Measurements from ENCODE around the gene MED29.

DNA sequence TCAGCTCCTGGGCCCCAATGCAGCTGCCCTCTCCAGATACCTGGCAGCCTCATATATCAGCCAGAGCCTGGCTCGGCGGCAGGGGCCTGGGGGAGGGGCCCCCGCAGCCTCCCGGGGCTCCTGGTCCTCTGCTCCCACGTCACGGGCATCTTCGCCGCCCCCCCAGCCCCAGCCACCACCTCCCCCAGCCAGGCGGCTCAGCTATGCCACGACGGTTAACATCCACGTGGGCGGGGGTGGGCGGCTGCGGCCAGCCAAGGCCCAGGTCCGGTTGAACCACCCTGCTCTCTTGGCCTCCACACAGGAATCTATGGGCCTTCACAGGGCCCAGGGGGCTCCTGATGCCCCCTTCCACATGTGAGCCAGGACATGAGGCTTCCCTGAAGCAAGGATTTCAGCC is 33.8 kb downstream of the MED29 start:
- TF ChIP-seq NPAS2 (CRISPR knock-in tag; IDR thresholded peaks at IDR 0.05; ENCODE audit: borderline replicate concordance) (no peak), POLR2AphosphoS5 (IDR thresholded peaks at IDR 0.05; ENCODE audit: low read depth, low read length) (no peak)

Measured in HepG2 (cell line).